H1 (cell line): Measurements from ENCODE around the gene NUP98. TPM values are rescaled to one million over a fixed set of nuclear protein-coding genes. Genes with fewer than 3 reads are reported as not detected.

ENCODE experiments used
- CTCF ChIA-PET: fragments of 300-600 bp; sonication (Branson Sonifier 250); formaldehyde crosslinking; loops from one replicate; lab custom pipeline; 2021; ENCODE audit not compliant: partially characterized antibody; lab: Charles Lee
- POLR2A ChIA-PET: fragments of 300-600 bp; sonication (Branson Sonifier 250); formaldehyde crosslinking; loops from one replicate; lab custom pipeline; 2021; ENCODE audit warnings: inconsistent platforms; ENCODE audit not compliant: partially characterized antibody; lab: Charles Lee
- DNase-seq, 2 experiments: peaks; one replicate each; pipeline versions ENCODE4 v3.0.0 to v3.0.0-alpha.2; 2010 to 2022; ENCODE audit warnings: low spot score in 2 of 2, low read depth in 1 of 2, mixed read lengths in 1 of 2
- FAIRE-seq: peaks from 2 replicates; lab custom pipeline; 2011; peaks lifted over from hg19 to GRCh38; lab: Jason Lieb, UNC
- H2AFZ ChIP-seq: 2 replicates; pipeline ENCODE4 v1.8.1; 2012; ENCODE audit warnings: low read length, inconsistent platforms
- H2AK5ac ChIP-seq: 2 replicates; pipeline ENCODE4 v1.6.1; 2013; ENCODE audit warnings: low read depth, low read length
- H2BK120ac ChIP-seq: replicated peaks from 2 replicates; pipeline ENCODE3; 2013; ENCODE audit warnings: low read depth, low read length, inconsistent platforms
- H2BK12ac ChIP-seq: 2 replicates; pipeline ENCODE4 v1.6.1; 2013; ENCODE audit warnings: low read depth, low read length
- H2BK15ac ChIP-seq: 2 replicates; pipeline ENCODE4 v1.6.1; 2013; ENCODE audit warnings: low read length
- H2BK20ac ChIP-seq: 2 replicates; pipeline ENCODE4 v1.6.1; 2013; ENCODE audit warnings: low read length
- H2BK5ac ChIP-seq: 2 replicates; pipeline ENCODE4 v1.6.1; 2013; ENCODE audit warnings: low read depth, low read length
- H3K14ac ChIP-seq: 2 replicates; pipeline ENCODE4 v1.6.1; 2013; ENCODE audit warnings: inconsistent platforms; ENCODE audit not compliant: insufficient read length
- H3K18ac ChIP-seq: 2 replicates; pipeline ENCODE4 v1.6.1; 2013; ENCODE audit warnings: low read length; ENCODE audit errors: extremely low read depth
- H3K23ac ChIP-seq: 2 replicates; pipeline ENCODE4 v1.6.1; 2013; ENCODE audit warnings: inconsistent platforms; ENCODE audit not compliant: insufficient read length
- H3K23me2 ChIP-seq: 2 replicates; pipeline ENCODE4 v1.6.1; 2013; ENCODE audit warnings: low read depth, low read length
- H3K27ac ChIP-seq: 2 replicates; pipeline ENCODE4 v1.6.1; 2011; ENCODE audit warnings: low read depth, low read length, inconsistent platforms
- H3K27me3 ChIP-seq, 4 experiments: replicated peaks in 1 of 4; 1 replicate in 1 of 4; 2 replicates in 3 of 4; pipeline versions ENCODE4 v1.6.1 to v1.8.1; 2011 to 2013; ENCODE audit warnings: low read length in 3 of 4, mild to moderate bottlenecking in 3 of 4, inconsistent platforms in 2 of 4, mixed read lengths in 2 of 4, moderate library complexity in 1 of 4; ENCODE audit not compliant: control insufficient read depth in 3 of 4, insufficient read depth in 3 of 4; ENCODE audit errors: extremely low read depth in 1 of 4
- H3K36me3 ChIP-seq, 4 experiments: 2 replicates each; pipeline versions ENCODE4 v1.6.1 to v1.8.1; 2011 to 2013; ENCODE audit warnings: mild to moderate bottlenecking in 4 of 4, low read length in 3 of 4, moderate library complexity in 2 of 4, control low read depth in 1 of 4, inconsistent platforms in 1 of 4; ENCODE audit not compliant: insufficient read depth in 4 of 4, control insufficient read depth in 2 of 4
- H3K4ac ChIP-seq: replicated peaks from 2 replicates; pipeline ENCODE3; 2013; ENCODE audit warnings: low read length, low read depth, mixed read lengths, inconsistent platforms; ENCODE audit not compliant: insufficient read length
- H3K4me1 ChIP-seq, 4 experiments: replicated peaks in 1 of 4; 1 replicate in 1 of 4; 2 replicates in 3 of 4; pipeline versions ENCODE4 v1.6.1 to v1.8.1; 2011 to 2013; ENCODE audit warnings: low read length in 3 of 4, inconsistent platforms in 2 of 4, mixed read lengths in 1 of 4; ENCODE audit not compliant: insufficient read depth in 4 of 4, control insufficient read depth in 3 of 4
- H3K4me2 ChIP-seq, 2 experiments: 2 replicates each; pipeline versions ENCODE4 v1.6.1 to v1.8.1; 2011 to 2013; ENCODE audit warnings: low read depth in 2 of 2, low read length in 2 of 2, control low read depth in 1 of 2, inconsistent platforms in 1 of 2, mild to moderate bottlenecking in 1 of 2; ENCODE audit not compliant: insufficient read depth in 1 of 2
- H3K4me3 ChIP-seq, 4 experiments: fragments of 200-600, 300-600 bp in 1 of 4; sonication (generic), shearing (Covaris generic), sonication (Bioruptor Twin) in 1 of 4; 2 replicates each; pipeline versions ENCODE4 v1.5.1 to v1.8.1; 2011 to 2016; ENCODE audit warnings: low read length in 4 of 4, low read depth in 3 of 4, control low read depth in 2 of 4, inconsistent platforms in 2 of 4, mild to moderate bottlenecking in 2 of 4, mixed read lengths in 1 of 4, moderate library complexity in 1 of 4; ENCODE audit not compliant: insufficient read depth in 2 of 4; ENCODE audit errors: extremely low read depth in 1 of 4
- H3K56ac ChIP-seq: replicated peaks from 2 replicates; pipeline ENCODE3; 2013; ENCODE audit warnings: low read depth, mild to moderate bottlenecking, mixed read lengths, low read length, inconsistent platforms; ENCODE audit not compliant: insufficient read length
- H3K79me1 ChIP-seq: 2 replicates; pipeline ENCODE4 v1.6.1; 2013; ENCODE audit warnings: low read depth, low read length, control low read depth
- H3K79me2 ChIP-seq, 2 experiments: 2 replicates each; pipeline versions ENCODE4 v1.6.1 to v1.8.1; 2012 to 2013; ENCODE audit warnings: low read length in 2 of 2, mild to moderate bottlenecking in 2 of 2, inconsistent platforms in 1 of 2; ENCODE audit not compliant: insufficient read depth in 2 of 2, control insufficient read depth in 1 of 2
- H3K9ac ChIP-seq, 4 experiments: replicated peaks in 1 of 4; 1 replicate in 1 of 4; 2 replicates in 3 of 4; pipeline versions ENCODE4 v1.6.1 to v1.8.1; 2011 to 2013; ENCODE audit warnings: low read depth in 3 of 4, low read length in 3 of 4, control low read depth in 2 of 4, mild to moderate bottlenecking in 2 of 4, moderate library complexity in 2 of 4, inconsistent platforms in 1 of 4; ENCODE audit errors: extremely low read depth in 1 of 4
- H3K9me3 ChIP-seq, 2 experiments: 2 replicates each; pipeline versions ENCODE4 v1.6.1 to v1.8.1; 2012 to 2013; ENCODE audit warnings: mild to moderate bottlenecking in 2 of 2, moderate library complexity in 2 of 2, control low read depth in 1 of 2, inconsistent platforms in 1 of 2, low read depth in 1 of 2, low read length in 1 of 2, mixed read lengths in 1 of 2; ENCODE audit not compliant: insufficient read depth in 2 of 2
- H4K20me1 ChIP-seq, 2 experiments: replicated peaks in 1 of 2; 2 replicates each; pipeline versions ENCODE3 to v1.8.1; 2011 to 2013; ENCODE audit warnings: inconsistent platforms in 2 of 2, low read length in 2 of 2, mild to moderate bottlenecking in 1 of 2; ENCODE audit not compliant: insufficient read depth in 2 of 2, control insufficient read depth in 1 of 2
- H4K5ac ChIP-seq: 2 replicates; pipeline ENCODE4 v1.6.1; 2013; ENCODE audit warnings: low read length, low read depth, mixed read lengths, inconsistent platforms; ENCODE audit not compliant: insufficient read length
- H4K8ac ChIP-seq: 2 replicates; pipeline ENCODE4 v1.8.0; 2013; ENCODE audit warnings: mild to moderate bottlenecking, moderate library complexity, low read length, inconsistent platforms; ENCODE audit not compliant: insufficient read depth; ENCODE audit errors: extremely low read depth
- H4K91ac ChIP-seq: replicated peaks from 2 replicates; pipeline ENCODE3; 2013; ENCODE audit warnings: low read length, mixed read lengths, inconsistent platforms; ENCODE audit not compliant: insufficient read length
- CBX5 ChIP-seq: fragments of 300-800, 300-1000 bp; sonication (generic); IDR thresholded peaks from 2 replicates; pipeline ENCODE4 v1.7.1; 2016; ENCODE audit warnings: antibody characterized with exemption, low read length, low read depth
- CHD2 ChIP-seq: IDR thresholded peaks from 2 replicates; pipeline ENCODE4 v1.6.1; 2012; ENCODE audit warnings: low read length, improper control_type of control experiment
- RXRA ChIP-seq: IDR thresholded peaks from 2 replicates; pipeline ENCODE4 v1.6.1; 2011; ENCODE audit warnings: low read depth, mild to moderate bottlenecking, low read length, moderate library complexity; ENCODE audit not compliant: insufficient read depth
- SIN3A ChIP-seq, 2 experiments: IDR thresholded peaks in 1 of 2; conservative IDR thresholded peaks in 1 of 2; 2 replicates each; pipeline ENCODE4 v1.6.1; 2011 to 2012; ENCODE audit warnings: low read length in 2 of 2, improper control_type of control experiment in 1 of 2, low read depth in 1 of 2, mild to moderate bottlenecking in 1 of 2
- WGBS, 2 experiments: shearing (Covaris generic) in 1 of 2; methylation state at CpG; one replicate each; pipeline versions ENCODE4 v1.1.6 to v1.1.7; 2013 to 2015; ENCODE audit warnings: low lambda C conversion rate in 2 of 2, mixed read lengths in 2 of 2, inconsistent platforms in 1 of 2, low coverage in 1 of 2, missing lambda C conversion rate in 1 of 2; ENCODE audit not compliant: insufficient replicate concordance in 2 of 2, insufficient coverage in 1 of 2, insufficient read length in 1 of 2; ENCODE audit errors: extremely low coverage in 1 of 2, missing lambda C conversion rate in 1 of 2; 5-methylcytosine and 5-hydroxymethylcytosine counted together
- polyA plus RNA-seq, 7 experiments: library from polyadenylated mRNA; depleted of rRNA in 3 of 7; stranded (reverse) in 5 of 7; unstranded in 2 of 7; fragments of >200 nt in 5 of 7; fragments of 200-250 nt in 2 of 7; gene quantifications; 1 replicate in 5 of 7; 2 replicates in 1 of 7; 4 replicates in 1 of 7; pipeline versions ENCODE4 v1.2.1 to v1.2.3, GENCODE V29; 2011 to 2013; ENCODE audit warnings: missing spikeins in 2 of 7, mixed read lengths in 2 of 7
- total RNA-seq: library from RNA; stranded (reverse); fragmentation: NEBNext Ultra II Directional; extraction: Animal tissue kit (Norgen Biotek cat#: 25700); gene quantifications from 2 replicates; pipeline ENCODE4 v1.2.1, GENCODE V29; 2021

The NUP98 gene
- total and polyA plus RNA-seq, 2 of the 8 experiments (the other 6 are each of a cell fraction or from before 2014, with no cell fraction given): 98.6 to 261 TPM

DNA sequence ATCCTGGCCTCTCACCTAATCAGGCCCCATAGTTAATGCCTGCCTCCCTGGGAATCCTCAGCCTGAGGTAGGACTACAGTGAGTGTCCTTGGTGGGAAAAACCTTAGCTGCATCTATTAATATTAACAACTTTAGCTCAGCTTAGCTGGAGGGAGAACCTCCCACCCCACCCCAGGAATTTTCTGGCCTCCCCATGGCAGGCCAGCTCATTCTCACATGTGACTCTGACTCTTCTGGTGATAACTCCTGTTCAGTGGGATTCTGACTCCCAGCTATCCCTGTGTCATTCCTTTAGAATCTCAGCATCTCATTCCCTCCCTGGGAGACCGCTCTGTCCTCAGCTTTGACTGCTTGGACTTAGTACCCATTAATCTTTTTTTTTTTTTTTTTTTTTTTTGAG, 170.1 kb downstream of the NUP98 start:
- H3K4me1 ChIP-seq: no peaks in the 10 kb centered on the region
- no peak overlapping the region for H3K14ac ChIP-seq
- no peaks in the 10 kb centered on the region for H3K9me3 ChIP-seq
- no peaks in the 10 kb centered on the region for H3K79me2 ChIP-seq
- H4K8ac ChIP-seq: no peak overlapping the region
- no peak overlapping the region for H2BK15ac ChIP-seq
- DNase-seq (no peak), FAIRE-seq (no peak)
- H3K79me1 ChIP-seq: no peaks in the 10 kb centered on the region
- H2BK12ac ChIP-seq: no peak overlapping the region
- H3K4me2 ChIP-seq: no peak overlapping the region
- no peaks in the 10 kb centered on the region for H4K20me1 ChIP-seq
- H2AFZ ChIP-seq: no peak overlapping the region
- H4K5ac ChIP-seq: no peak overlapping the region
- no peak for TF ChIP-seq CBX5
- TF ChIP-seq CHD2: no peak
- no peak for TF ChIP-seq RXRA
- TF ChIP-seq SIN3A (conservative IDR thresholded peaks at IDR 0.05 in 1 of 2, IDR thresholded peaks at IDR 0.05 in 1 of 2; ENCODE audit: low read depth in 1 of 2, low read length in 2 of 2): no peak
- no peaks in the 10 kb centered on the region for H3K23me2 ChIP-seq
- no peak overlapping the region for H3K9ac ChIP-seq
- H2BK120ac ChIP-seq: no peak overlapping the region
- 100% methylated on average over 1 of the region's 1 CpG; no CpG with 5 or more reads in 1 of the 2 experiments for WGBS, 2 experiments
- H3K23ac ChIP-seq: no peak overlapping the region
- H2BK5ac ChIP-seq: no peak overlapping the region
- H3K56ac ChIP-seq: no peak overlapping the region
- H2AK5ac ChIP-seq: no peak overlapping the region
- H3K27me3 ChIP-seq: no peaks in the 10 kb centered on the region
- no peak overlapping the region for H3K27ac ChIP-seq
- no peak overlapping the region for H3K4ac ChIP-seq
- H3K18ac ChIP-seq: no peak overlapping the region
- ChIA-PET POLR2A (no interaction called here), CTCF (interaction anchor here (0.6 to 7.0 kb wide), 7 partner anchors 9 to 53 kb away, joined by 3 to 33 read pairs (median 4); partner anchors contain the start of gene ART1)
- no peak overlapping the region for H4K91ac ChIP-seq
- no peak overlapping the region for H3K4me3 ChIP-seq
- no peaks in the 10 kb centered on the region for H3K36me3 ChIP-seq
- H2BK20ac ChIP-seq: no peak overlapping the region
